Suppressor macrophage (primary cell): Measurements from ENCODE around the gene USP49.

Source experiments
- DNase-seq, 4 experiments: peaks; one replicate each; pipeline ENCODE4 v3.0.0-alpha.2; 2020 to 2022

The USP49 gene

GRCh38 chr6:41756354-41756753, 138.8 kb downstream of the USP49 start:
- DNase-seq: no peak

- DNase-seq: no peak
These were observed 139.3 kb downstream of the USP49 start for GRCh38 chr6:41755895-41756294.

- no peak for DNase-seq
These were observed 144.8 kb downstream of the USP49 start for GRCh38 chr6:41750374-41750773.

- DNase-seq: no peak
These were observed 146.6 kb downstream of the USP49 start for GRCh38 chr6:41748542-41748941.

- no peak for DNase-seq
These were observed 147.1 kb downstream of the USP49 start for GRCh38 chr6:41748102-41748477.

- DNase-seq: no peak
These were observed 147.7 kb downstream of the USP49 start, which contains the start of gene PGC for GRCh38 chr6:41747256-41748101. Gene PGC, minus strand, starts transcription at chr6:41747397. Its CDS starts 63 bp downstream, at chr6:41747334.

- DNase-seq: no peak
These were observed 149.1 kb downstream of the USP49 start for GRCh38 chr6:41746107-41746506.

GRCh38 chr6:41744236-41744787, 150.9 kb downstream of the USP49 start:
- no peak for DNase-seq

GRCh38 chr6:41743406-41744235, 151.6 kb downstream of the USP49 start:
- no peak for DNase-seq

GRCh38 chr6:41741625-41742490, 153.3 kb downstream of the USP49 start:
- DNase-seq: no peak

GRCh38 chr6:41740366-41741162, 154.6 kb downstream of the USP49 start:
- no peak for DNase-seq
